GM12878 (cell line): ENCODE data around the gene TEX261. TPM values are rescaled to one million over a fixed set of nuclear protein-coding genes. Genes with fewer than 3 reads are reported as not detected.

ENCODE experiments used
- ATAC-seq: fragments of 200-7000 bp; cut with Tn5 transposase; 3 replicates; pipeline ENCODE4 v1.9.1; 2020; ENCODE audit warnings: mild to moderate bottlenecking, moderate library complexity
- Bru-seq: library from RNA; stranded (reverse); fragments of 400-500 nt; gene quantifications from one replicate; lab custom pipeline; 2021; lab: Mats Ljungman, UMichigan
- BruChase-seq, 2 experiments: library from RNA; stranded (reverse); fragments of 400-500 nt; gene quantifications; one replicate each; lab custom pipeline; 2021; lab: Mats Ljungman, UMichigan
- BruUV-seq: library from RNA; stranded (reverse); fragments of 400-500 nt; replicated peaks from 2 replicates; lab custom pipeline; 2021; lab: Mats Ljungman, UMichigan
- CTCF ChIA-PET: fragments of 300-600 bp; sonication (Branson Sonifier 250); formaldehyde crosslinking; extraction: SDS; loops from one replicate; lab custom pipeline; 2021; ENCODE audit warnings: inconsistent platforms; lab: Yijun Ruan, JAX
- POLR2A ChIA-PET: fragments of 350-600 bp; formaldehyde crosslinking; extraction: SDS; loops from one replicate; lab custom pipeline; 2021; ENCODE audit warnings: inconsistent platforms; lab: Charles Lee
- RAD21 ChIA-PET: fragments of 300-600 bp; sonication (Branson Sonifier 250); formaldehyde crosslinking; loops from one replicate; lab custom pipeline; 2023; ENCODE audit warnings: antibody characterized with exemption; ENCODE audit not compliant: unreplicated experiment; lab: Charles Lee
- SMC1A ChIA-PET: fragments of 300-600 bp; sonication (Branson Sonifier 250); formaldehyde crosslinking; loops from one replicate; lab custom pipeline; 2023; ENCODE audit not compliant: unreplicated experiment, uncharacterized antibody; lab: Charles Lee
- DNase-seq: peaks from one replicate; pipeline ENCODE4 v3.0.0-alpha.2; 2011; ENCODE audit warnings: low read depth, low spot score
- FAIRE-seq: peaks from 3 replicates; lab custom pipeline; 2011; peaks lifted over from hg19 to GRCh38; lab: Jason Lieb, UNC
- H2AFZ ChIP-seq: 2 replicates; pipeline ENCODE4 v1.6.0; 2011; ENCODE audit warnings: low read depth, low read length, control low read depth; ENCODE audit not compliant: control insufficient read depth
- H3K27ac ChIP-seq: 2 replicates; pipeline ENCODE4 v1.5.1; 2011; ENCODE audit warnings: control low read depth; ENCODE audit not compliant: control insufficient read depth, insufficient read depth
- H3K27me3 ChIP-seq, 2 experiments: replicated peaks in 1 of 2; 2 replicates each; pipeline versions ENCODE4 v1.6.0 to v1.6.1; 2011; ENCODE audit warnings: low read length in 1 of 2; ENCODE audit not compliant: control insufficient read depth in 2 of 2, insufficient read depth in 2 of 2
- H3K36me3 ChIP-seq, 2 experiments: 2 replicates each; pipeline ENCODE4 v1.5.1; 2011; ENCODE audit warnings: low read length in 1 of 2; ENCODE audit not compliant: control insufficient read depth in 2 of 2, insufficient read depth in 2 of 2
- H3K4me1 ChIP-seq: 2 replicates; pipeline ENCODE4 v1.6.1; 2011; ENCODE audit warnings: mild to moderate bottlenecking, low read length, moderate library complexity, mixed read lengths; ENCODE audit not compliant: control insufficient read depth, insufficient read depth
- H3K4me2 ChIP-seq: 2 replicates; pipeline ENCODE4 v1.6.0; 2011; ENCODE audit warnings: control low read depth; ENCODE audit not compliant: control insufficient read depth, insufficient read depth
- H3K4me3 ChIP-seq: fragments of 200-600 bp; sonication (generic); 2 replicates; pipeline ENCODE4 v1.5.1; 2016
- H3K79me2 ChIP-seq: 2 replicates; pipeline ENCODE4 v1.6.0; 2011; ENCODE audit warnings: low read length; ENCODE audit not compliant: control insufficient read depth, insufficient read depth
- H3K9ac ChIP-seq: 2 replicates; pipeline ENCODE4 v1.8.0; 2011; ENCODE audit warnings: low read length, control low read depth, mixed read lengths; ENCODE audit not compliant: control insufficient read depth, insufficient read depth
- H3K9me3 ChIP-seq: replicated peaks from 3 replicates; pipeline ENCODE4 v1.5.1; 2011; ENCODE audit warnings: mild to moderate bottlenecking, low read length; ENCODE audit not compliant: control insufficient read depth, insufficient read depth
- H4K20me1 ChIP-seq: 2 replicates; pipeline ENCODE4 v1.6.0; 2011; ENCODE audit not compliant: control insufficient read depth, insufficient read depth
- ASH2L ChIP-seq: fragments of 300-600, 200-600 bp; sonication (generic); IDR thresholded peaks from 2 replicates; pipeline ENCODE4 v1.6.1; 2017; ENCODE audit warnings: low read depth, mild to moderate bottlenecking, borderline replicate concordance
- BACH1 ChIP-seq: fragments of 450-650 bp; IDR thresholded peaks from 2 replicates; pipeline ENCODE4 v1.6.1; 2017; ENCODE audit warnings: mild to moderate bottlenecking, borderline replicate concordance
- EGR1 ChIP-seq, 2 experiments: IDR thresholded peaks; 1 replicate in 1 of 2; 2 replicates in 1 of 2; pipeline ENCODE4 v1.6.1; 2011 to 2012; ENCODE audit warnings: low read depth in 2 of 2, low read length in 2 of 2, borderline replicate concordance in 1 of 2, mild to moderate bottlenecking in 1 of 2, moderate library complexity in 1 of 2
- NR2C1 ChIP-seq: fragments of 450-650 bp; IDR thresholded peaks from 2 replicates; pipeline ENCODE4 v1.6.1; 2017; ENCODE audit warnings: antibody characterized with exemption, mild to moderate bottlenecking, moderate library complexity
- POLR2A ChIP-seq: IDR thresholded peaks from 2 replicates; pipeline ENCODE4 v1.6.1; 2011; ENCODE audit warnings: low read depth, mild to moderate bottlenecking, low read length
- RELA ChIP-seq: fragments of 450-650 bp; IDR thresholded peaks from 2 replicates; pipeline ENCODE4 v1.8.0; 2014; ENCODE audit warnings: borderline replicate concordance; ENCODE audit not compliant: partially characterized antibody
- SIX5 ChIP-seq: IDR thresholded peaks from 2 replicates; pipeline ENCODE4 v1.6.1; 2011; ENCODE audit warnings: mild to moderate bottlenecking, low read depth, low read length, moderate library complexity; ENCODE audit not compliant: severe bottlenecking
- SP1 ChIP-seq: IDR thresholded peaks from one replicate; pipeline ENCODE4 v1.6.1; 2011; ENCODE audit warnings: low read depth, low read length
- YY1 ChIP-seq: IDR thresholded peaks from 2 replicates; pipeline ENCODE4 v1.6.1; 2011; ENCODE audit warnings: low read depth, mild to moderate bottlenecking, low read length
- ZNF207 ChIP-seq: fragments of 450-650 bp; IDR thresholded peaks from 2 replicates; pipeline ENCODE4 v1.6.1; 2014; ENCODE audit warnings: antibody characterized with exemption, mild to moderate bottlenecking, borderline replicate concordance
- ZNF24 ChIP-seq: fragments of 450-650 bp; IDR thresholded peaks from 2 replicates; pipeline ENCODE4 v1.6.1; 2017; ENCODE audit warnings: antibody characterized with exemption, mild to moderate bottlenecking
- WGBS: methylation state at CpG from one replicate; pipeline ENCODE4 v1.1.6; 2016; ENCODE audit warnings: low lambda C conversion rate; ENCODE audit not compliant: insufficient replicate concordance, insufficient coverage; ENCODE audit errors: missing lambda C conversion rate; 5-methylcytosine and 5-hydroxymethylcytosine counted together
- in situ Hi-C: fragments of 300-500 bp; cut with MboI; formaldehyde crosslinking; loops from 9 replicates; pipeline ENCODE4 v1.14.3; 2018; ENCODE audit warnings: mixed read lengths
- intact Hi-C: fragments of 100-400 bp; cut with micrococcal nuclease; formaldehyde crosslinking; loops from one replicate; pipeline ENCODE4 v1.14.2; 2022; ENCODE audit not compliant: unreplicated experiment
- long read RNA-seq, 2 experiments: library from polyadenylated mRNA; unstranded; transcript quantifications; one replicate each; pipeline ENCODE4 v2.0.0, GENCODE V29; 2019 to 2020
- polyA minus RNA-seq, 3 experiments: library from RNA; depleted of rRNA, polyadenylated mRNA; stranded (reverse); fragments of >200 nt; gene quantifications; 2 replicates each; pipeline ENCODE4 v1.2.3, GENCODE V29; 2011
- polyA plus RNA-seq, 11 experiments: library from polyadenylated mRNA; depleted of rRNA in 4 of 11; unstranded in 6 of 11; stranded (reverse) in 5 of 11; fragments of >200 nt; fragmentation: Nextera tagmentation in 4 of 11; fragmentation: Illumina TruSeq in 1 of 11; extraction: Ambion mirVana in 4 of 11; extraction: Trizol in 1 of 11; gene quantifications; 1 replicate in 1 of 11; 2 replicates in 10 of 11; pipeline versions ENCODE4 v1.2.1 to v1.2.3, GENCODE V29; 2011 to 2016; ENCODE audit warnings: inconsistent platforms in 2 of 11, missing spikeins in 2 of 11, low read depth in 1 of 11
- total RNA-seq, 4 experiments: library from RNA; depleted of rRNA in 3 of 4; stranded (reverse); fragments of >200 nt in 3 of 4; fragmentation: Illumina TruSeq in 1 of 4; extraction: Trizol in 1 of 4; gene quantifications; 2 replicates each; pipeline versions ENCODE4 v1.2.1 to v1.2.3, GENCODE V29; 2013 to 2021
- TF ChIP-seq, protein P1 (sequence below): fragments of 450-650 bp; IDR thresholded peaks from 2 replicates; pipeline ENCODE4 v1.6.1; 2017; ENCODE audit warnings: mild to moderate bottlenecking, moderate library complexity

The TEX261 gene
- 33.4 and 34.7 TPM in 2 replicates for total RNA-seq (2013; cell fraction: nucleolus; rRNA removed)
- 21.1 and 22.3 TPM in 2 replicates for total RNA-seq (2014; rRNA removed)
- total RNA-seq (2014; rRNA removed; fragmentation: Illumina TruSeq; extraction: Trizol): 25.6 and 29.7 TPM in 2 replicates
- 37.5 and 46.7 TPM in 2 replicates for total RNA-seq (2021)
- 22.0 TPM for polyA plus RNA-seq (2011; ENCODE audit: low read depth)
- 57.0 and 75.6 TPM in 2 replicates for polyA plus RNA-seq (2011; rRNA removed)
- polyA plus RNA-seq (2011; cell fraction: cytosol; rRNA removed): 68.7 and 81.7 TPM in 2 replicates
- 45.2 and 51.5 TPM in 2 replicates for polyA plus RNA-seq (2011; cell fraction: nucleus; rRNA removed)
- polyA plus RNA-seq (2012): 23.3 and 27.2 TPM in 2 replicates
- 59.5 and 64.9 TPM in 2 replicates for polyA plus RNA-seq (2014; fragmentation: Illumina TruSeq; extraction: Trizol)
- polyA plus RNA-seq (2014; fragmentation: Nextera tagmentation; extraction: Ambion mirVana): 10 to 100 TPM in 1 of 2 experiments, 1 to 10 TPM in 1; 5.5 to 11.1 TPM
- polyA plus RNA-seq (2014; rRNA removed): 41.3 and 45.9 TPM in 2 replicates
- polyA plus RNA-seq (2016; fragmentation: Nextera tagmentation; extraction: Ambion mirVana): 10 to 100 TPM; 39.4 to 45.1 TPM
- polyA minus RNA-seq (2011; rRNA and poly(A)+ RNA removed): 35.3 and 42.4 TPM in 2 replicates
- polyA minus RNA-seq (2011; cell fraction: cytosol; rRNA and poly(A)+ RNA removed): 8.6 and 10.7 TPM in 2 replicates
- 10.6 and 16.4 TPM in 2 replicates for polyA minus RNA-seq (2011; cell fraction: nucleus; rRNA and poly(A)+ RNA removed)
- Bru-seq, nascent RNA: percentile 77 among the genes with signal in this experiment
- BruChase-seq, experiment 1, labeled RNA remaining after a 6-hour chase: percentile 96 among the genes with signal in this experiment
- BruChase-seq, experiment 2, labeled RNA remaining after a 2-hour chase: percentile 95 among the genes with signal in this experiment
- long read RNA-seq, experiment 1, transcript TEX261-201 (6 exons, 3,441 nt): major isoform, 9 of 15 reads
- long read RNA-seq, experiment 1, partial matches to known transcripts: 0 of 15 reads
- long read RNA-seq, experiment 1, other reads (novel, unspliced or antisense): 5 of 15 reads
- long read RNA-seq, experiment 2, partial matches to known transcripts: 0 of 5 reads
- long read RNA-seq, experiment 2, other reads (novel, unspliced or antisense): 5 of 5 reads

DNA sequence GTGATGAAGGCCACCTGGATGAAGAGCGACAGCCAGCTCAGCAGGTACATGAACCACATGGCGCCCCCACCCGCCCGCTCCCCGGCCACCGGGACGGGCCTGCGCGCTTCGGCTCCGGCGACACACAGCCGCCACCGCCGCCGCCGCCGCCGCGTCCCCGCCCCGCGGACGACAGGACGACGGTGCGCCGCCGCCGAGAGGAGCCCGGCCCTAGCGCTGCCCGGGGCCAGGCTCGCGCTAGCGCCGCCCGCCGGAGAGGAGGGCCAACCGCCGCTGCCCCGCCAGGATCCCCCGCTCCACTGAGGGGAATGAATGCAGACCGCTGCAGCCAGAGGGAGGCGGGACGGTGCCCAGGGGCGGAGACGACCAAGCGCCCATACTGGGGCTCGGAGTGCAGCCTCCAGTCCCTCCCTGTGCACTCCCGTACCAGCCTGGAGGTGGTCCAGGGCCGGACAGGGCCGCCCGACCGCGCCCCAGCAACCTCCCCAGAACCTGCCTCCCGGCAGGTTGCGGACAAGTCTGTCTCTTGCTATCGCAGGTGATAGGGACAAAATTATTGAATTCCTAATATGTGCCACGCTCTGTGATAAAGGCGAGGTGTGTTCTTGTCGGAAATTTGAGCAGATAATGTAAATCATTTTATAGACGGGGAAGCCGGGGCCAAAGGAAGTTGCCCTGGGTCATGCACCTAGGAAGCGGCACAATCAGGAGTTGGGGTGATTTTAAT, at the start of gene TEX261:
TEX261 (minus strand) TSS at position 175 of the 727 bp plus-strand sequence; CDS start at position 59, 116 bp downstream.
- Histone ChIP-seq H3K9ac (peak within 1 kb of the TSS; percentile 81), H3K4me2 (peak within 1 kb of the TSS; percentile 96), H3K79me2 (peaks cover 21% of the 10 kb centered on the region), H3K4me1 (peaks cover 9% of the 10 kb centered on the region), H2AFZ (peak within 1 kb of the TSS; percentile 58), H3K4me3 (peak within 1 kb of the TSS; percentile 85), H3K27me3 (no peaks in the 10 kb centered on the region), H3K36me3 (peaks cover 2 to 5% of the 10 kb centered on the region in 2 experiments; a peak in 2 of 4 replicates), H3K9me3 (no peaks in the 10 kb centered on the region), H4K20me1 (no peaks in the 10 kb centered on the region), H3K27ac (peak within 1 kb of the TSS; percentile 57)
- RAD21 ChIA-PET: no interaction called here
- intact Hi-C loops: loop anchor here (5.0 kb wide), 1 partner anchor 72 kb away; the partner anchor contains the start of gene NAGK
- peak; percentile 34 for DNase-seq
- in situ Hi-C loops: no loop called here
- ATAC-seq: peak; percentile 97
- peak; percentile 94 for FAIRE-seq
- SMC1A ChIA-PET: no interaction called here
- WGBS: 1% methylated on average over 34 of the region's 65 CpGs
- BruUV-seq: no TSS peak
- CTCF ChIA-PET: interaction anchor here (2.3 kb wide), 1 partner anchor 10 kb away, joined by 8 read pairs; no protein-coding TSS in a partner anchor
- POLR2A ChIA-PET: no interaction called here
- TF ChIP-seq SP1 (peak; percentile 59), RELA (peak; percentile 61), EGR1 (IDR thresholded peaks at IDR 0.05; ENCODE audit: borderline replicate concordance in 1 of 2, low read depth in 2 of 2, low read length in 2 of 2) (peak; percentile 52 to 89), YY1 (peak; percentile 73), BACH1 (peak; percentile 84), SIX5 (peak; percentile 31), ZNF207 (peak; percentile 52; the same call in 1 of the 2 replicates), NR2C1 (peak; percentile 37; the same call in 1 of the 2 replicates), ASH2L (no peak), ZNF24 (peak; percentile 78), POLR2A (peak; percentile 87)
- TF ChIP-seq, protein P1, sequence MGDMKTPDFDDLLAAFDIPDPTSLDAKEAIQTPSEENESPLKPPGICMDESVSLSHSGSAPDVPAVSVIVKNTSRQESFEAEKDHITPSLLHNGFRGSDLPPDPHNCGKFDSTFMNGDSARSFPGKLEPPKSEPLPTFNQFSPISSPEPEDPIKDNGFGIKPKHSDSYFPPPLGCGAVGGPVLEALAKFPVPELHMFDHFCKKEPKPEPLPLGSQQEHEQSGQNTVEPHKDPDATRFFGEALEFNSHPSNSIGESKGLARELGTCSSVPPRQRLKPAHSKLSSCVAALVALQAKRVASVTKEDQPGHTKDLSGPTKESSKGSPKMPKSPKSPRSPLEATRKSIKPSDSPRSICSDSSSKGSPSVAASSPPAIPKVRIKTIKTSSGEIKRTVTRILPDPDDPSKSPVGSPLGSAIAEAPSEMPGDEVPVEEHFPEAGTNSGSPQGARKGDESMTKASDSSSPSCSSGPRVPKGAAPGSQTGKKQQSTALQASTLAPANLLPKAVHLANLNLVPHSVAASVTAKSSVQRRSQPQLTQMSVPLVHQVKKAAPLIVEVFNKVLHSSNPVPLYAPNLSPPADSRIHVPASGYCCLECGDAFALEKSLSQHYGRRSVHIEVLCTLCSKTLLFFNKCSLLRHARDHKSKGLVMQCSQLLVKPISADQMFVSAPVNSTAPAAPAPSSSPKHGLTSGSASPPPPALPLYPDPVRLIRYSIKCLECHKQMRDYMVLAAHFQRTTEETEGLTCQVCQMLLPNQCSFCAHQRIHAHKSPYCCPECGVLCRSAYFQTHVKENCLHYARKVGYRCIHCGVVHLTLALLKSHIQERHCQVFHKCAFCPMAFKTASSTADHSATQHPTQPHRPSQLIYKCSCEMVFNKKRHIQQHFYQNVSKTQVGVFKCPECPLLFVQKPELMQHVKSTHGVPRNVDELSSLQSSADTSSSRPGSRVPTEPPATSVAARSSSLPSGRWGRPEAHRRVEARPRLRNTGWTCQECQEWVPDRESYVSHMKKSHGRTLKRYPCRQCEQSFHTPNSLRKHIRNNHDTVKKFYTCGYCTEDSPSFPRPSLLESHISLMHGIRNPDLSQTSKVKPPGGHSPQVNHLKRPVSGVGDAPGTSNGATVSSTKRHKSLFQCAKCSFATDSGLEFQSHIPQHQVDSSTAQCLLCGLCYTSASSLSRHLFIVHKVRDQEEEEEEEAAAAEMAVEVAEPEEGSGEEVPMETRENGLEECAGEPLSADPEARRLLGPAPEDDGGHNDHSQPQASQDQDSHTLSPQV: peak; percentile 53; the same call in 1 of the 2 replicates
